Measurements from ENCODE around the gene PPP2R5E.

The PPP2R5E gene

DNA sequence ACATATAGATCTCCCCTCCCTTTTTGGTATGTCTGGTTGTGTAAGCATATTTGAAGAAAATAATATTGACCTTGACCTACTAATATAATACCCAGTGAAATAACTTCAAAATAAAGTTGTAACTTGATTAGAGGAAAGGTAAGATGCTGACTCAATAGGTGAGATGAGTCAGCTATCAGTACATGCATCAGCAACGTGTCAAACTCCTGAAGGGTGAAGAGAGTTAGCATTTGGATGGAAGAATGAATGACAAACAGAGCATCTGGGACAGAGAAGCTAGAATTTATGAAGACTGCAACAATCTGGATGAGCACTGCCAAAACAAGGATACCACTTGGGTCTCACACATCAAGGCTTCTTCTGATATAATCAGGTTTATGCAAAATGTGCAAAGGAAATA lies 74.9 kb downstream of the PPP2R5E start:
- DNase-seq, result peak in 1 of 5 donors; percentile 46

DNA sequence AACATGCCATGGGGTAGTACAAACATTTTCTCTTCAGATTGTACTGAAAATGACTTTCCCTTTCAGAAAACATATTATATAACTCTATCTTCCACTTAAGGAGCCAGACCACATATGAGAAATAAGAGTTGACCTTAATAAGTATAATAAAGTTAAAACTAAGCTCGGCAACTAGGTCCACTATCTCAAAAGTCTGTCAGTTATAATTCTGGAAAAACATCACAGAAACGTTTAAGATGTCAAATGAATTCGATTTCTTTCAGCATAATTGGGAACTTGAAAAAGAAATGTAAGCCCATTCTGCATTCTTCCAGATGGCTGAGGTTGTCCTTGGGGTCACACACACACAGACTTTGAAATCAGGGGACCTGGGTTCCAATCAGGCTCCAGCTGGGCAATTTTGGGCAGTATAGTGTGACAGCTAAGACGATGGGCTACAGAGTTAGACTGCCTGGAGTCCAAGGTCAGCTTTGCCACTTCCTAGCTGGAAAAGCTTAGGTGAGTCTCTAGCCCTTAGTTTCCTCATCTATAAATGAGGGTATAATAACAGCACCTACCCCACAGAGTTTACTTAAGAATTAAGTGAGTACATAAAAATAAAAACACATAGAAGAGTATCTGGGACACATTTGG lies 75.6 kb downstream of the PPP2R5E start:
- no peak for DNase-seq

DNA sequence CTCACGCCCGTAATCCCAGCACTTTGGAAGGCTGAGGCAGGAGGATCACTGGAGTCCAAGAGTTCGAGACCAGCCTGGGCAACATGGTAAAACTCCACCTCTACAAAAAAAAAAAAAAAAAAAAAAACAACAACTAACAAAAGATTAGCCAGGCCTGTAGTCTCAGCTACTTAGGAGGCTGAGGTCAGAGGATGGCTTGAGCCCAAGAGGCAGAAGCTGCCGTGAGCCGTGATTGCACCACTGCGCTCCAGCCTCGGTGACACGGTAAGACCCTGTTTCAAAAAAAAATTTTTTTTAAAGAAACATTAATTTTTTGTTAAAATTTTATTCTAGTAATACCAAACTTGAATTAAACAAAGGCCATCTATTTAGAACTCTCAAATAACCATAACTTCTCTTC lies 77.8 kb downstream of the PPP2R5E start:
- no peak for DNase-seq

DNA sequence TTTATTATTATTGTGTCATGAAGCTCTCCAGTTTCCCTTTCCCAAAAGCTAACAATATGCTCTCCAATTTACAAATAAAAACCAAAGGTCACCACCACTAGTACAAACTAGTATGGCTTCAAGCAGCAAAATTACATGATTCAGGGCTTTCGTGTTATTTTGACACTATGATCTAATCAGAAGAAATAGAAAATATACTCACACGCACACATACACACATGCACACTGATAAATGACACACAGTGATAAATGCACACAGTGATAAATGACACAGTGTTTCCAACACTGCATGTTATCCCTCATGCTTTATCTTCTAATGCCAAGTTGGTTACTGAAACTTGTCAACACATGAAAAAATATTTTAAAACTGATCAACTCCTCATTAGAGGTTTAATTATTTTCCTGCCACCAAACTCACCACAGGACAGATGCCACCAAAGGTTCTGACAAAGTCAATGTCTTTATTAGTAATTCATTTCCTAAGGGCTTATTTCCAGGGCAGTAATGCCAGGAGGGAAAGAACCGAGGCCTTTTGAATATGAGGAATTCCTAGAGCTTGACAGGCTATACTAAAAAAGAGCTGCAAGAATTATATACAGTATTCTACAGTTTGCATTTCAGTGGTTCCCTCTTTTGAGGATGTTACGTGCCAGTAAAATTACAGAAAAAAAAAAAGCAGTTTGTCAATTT lies 82.4 kb downstream of the PPP2R5E start:
- no peak for DNase-seq

DNA sequence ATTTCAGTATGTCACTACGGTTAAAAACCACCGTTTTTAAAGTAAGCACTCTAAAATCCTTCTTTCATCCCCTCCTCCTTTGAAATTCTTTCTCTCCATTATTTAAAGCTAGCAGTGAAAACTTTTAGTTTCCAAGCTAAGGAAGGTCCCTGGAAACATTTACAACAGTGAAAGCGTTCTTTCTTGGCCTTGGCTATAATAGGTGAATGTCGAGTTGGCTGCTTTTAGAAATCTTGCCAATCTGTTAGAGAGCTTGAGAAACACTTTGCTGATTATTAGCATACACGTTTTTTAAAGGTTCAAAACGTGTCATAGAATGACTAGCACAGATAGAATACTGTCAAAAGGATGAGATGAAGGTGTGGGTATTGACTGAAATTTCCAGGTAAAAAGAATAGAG lies 83.4 kb downstream of the PPP2R5E start:
- no peak for DNase-seq

DNA sequence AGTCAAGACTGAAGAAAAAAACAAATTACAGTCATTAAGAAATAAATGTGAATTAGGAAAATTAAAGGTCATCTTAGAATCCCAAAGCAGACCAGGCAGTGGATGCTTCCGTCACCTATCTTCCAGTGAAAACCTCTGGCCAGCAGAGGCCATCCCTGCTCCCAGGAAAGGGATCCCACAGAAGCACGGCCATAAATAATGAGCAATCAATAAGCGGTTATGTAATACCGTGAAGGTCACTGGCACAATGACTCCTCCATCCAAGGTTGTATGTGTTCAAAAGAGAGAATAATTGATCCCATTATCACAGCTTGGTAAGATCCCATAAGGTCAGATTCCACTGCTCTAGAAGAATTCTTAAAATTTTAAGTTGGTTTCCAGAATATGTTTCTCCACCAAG lies 85.7 kb downstream of the PPP2R5E start:
- no peak for DNase-seq

DNA sequence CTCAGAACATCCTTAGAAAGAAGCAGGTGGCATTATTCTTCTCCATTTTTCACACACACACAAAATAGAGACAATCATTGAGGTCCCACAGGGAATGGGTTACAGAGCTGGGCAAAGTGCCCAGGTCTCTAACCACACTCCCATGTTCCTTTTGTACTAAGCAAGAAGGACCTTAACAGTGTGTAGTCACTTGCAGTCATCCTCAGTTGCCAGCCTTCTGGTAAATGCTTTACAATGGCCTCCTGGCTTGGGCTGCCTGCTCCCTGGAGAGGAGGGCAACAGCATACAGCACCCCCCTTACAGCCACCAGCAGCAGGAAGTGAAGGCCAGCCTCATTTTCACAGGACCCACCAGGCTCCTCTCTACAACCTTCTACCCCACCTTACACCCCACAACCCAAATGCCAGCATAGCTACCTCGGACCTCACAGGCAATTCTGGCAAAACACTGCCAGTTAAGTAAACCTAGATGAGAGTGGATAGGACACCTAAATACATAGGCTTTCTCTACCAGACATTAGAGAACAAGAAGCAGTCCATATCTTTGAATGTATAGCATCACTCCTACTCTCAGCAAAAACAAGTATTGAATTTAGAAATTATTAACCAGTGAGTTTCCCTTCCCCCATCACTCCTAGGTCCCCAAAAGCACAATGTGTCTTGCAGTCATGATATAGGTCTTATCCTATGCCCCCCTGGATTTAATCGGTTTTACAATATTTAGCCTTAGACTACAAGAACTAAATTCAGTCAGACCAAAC lies 88.1 kb downstream of the PPP2R5E start:
- DNase-seq, result no peak

DNA sequence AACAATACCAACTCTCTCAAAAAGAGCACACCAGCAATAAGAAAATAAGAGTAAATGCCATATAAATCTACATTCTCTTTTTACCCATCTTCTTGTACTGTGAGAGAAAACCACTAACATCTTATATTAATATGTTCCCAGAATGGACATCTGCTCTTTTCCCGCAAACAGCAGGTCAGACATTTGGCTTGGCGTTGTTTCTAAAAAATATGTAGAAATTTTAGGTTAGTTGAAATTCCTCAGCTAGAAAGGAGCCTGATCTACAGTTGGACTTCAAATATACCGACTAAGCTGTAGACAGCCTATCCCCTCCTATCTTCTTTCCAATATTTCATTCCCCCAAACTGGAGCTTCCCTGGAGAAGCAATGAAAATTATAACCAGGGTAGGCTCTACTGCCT lies 88.7 kb downstream of the PPP2R5E start:
- no peak for DNase-seq

DNA sequence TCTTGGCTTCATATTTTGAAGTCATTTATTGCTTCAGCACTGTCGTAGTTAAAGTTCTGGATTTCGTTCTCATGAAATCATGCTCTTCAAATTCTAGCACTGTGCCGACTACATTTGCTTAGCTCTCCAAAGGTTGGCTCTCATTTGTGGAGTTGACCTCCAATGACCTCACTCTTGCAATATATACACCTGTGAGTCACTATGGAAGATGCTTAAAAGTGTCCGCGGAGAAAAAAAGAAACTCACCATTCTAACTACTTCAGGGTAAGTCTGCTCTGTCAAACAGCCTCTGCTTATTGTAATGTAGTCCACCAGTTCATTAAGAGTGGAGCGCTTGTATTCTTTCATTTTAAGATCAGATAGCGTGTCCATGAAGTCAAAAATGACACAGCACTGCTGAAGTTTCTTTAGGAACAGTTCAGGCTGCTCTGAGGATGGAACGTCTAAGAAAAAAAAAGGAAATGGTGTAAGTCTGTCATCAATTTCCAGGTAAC lies 89.7 kb downstream of the PPP2R5E start:
- DNase-seq, result no peak

DNA sequence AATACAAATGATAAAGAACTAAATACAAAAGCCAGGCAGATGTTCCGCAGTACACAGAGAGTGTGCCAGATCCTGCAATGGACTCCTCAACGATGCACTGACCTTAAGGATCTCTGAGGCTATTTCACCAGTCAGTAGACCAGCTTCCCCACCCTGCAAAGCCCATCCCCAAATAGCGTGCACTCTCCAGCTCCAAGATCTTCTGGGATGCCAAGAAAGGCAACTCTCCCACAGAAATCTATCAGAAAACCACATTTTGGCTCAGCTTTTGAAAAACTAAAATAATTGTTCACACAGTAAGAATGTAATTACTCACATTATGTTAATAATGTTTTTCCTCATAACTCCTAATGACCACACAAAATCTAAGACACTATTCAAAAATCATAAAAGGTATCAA lies 90.4 kb downstream of the PPP2R5E start:
- no peak for DNase-seq

DNA sequence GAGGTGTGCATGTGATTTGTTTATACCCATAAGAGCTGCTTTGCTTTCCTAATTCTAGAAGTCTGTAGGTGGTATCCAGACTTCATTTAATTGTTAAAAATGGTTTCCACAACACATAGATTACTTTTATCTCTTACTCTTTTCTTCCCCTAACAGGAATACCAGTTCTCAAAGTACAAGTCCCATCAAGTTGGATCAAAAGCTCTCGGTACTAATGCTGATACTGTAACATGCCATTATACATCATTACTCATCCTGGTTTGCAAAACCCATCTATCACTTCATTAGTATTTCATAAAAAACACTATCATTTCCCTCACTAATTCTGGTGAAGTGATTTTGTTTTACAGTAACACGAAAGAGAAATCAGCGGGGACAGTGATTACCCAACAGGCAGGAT lies 94.3 kb downstream of the PPP2R5E start:
- DNase-seq, result no peak

DNA sequence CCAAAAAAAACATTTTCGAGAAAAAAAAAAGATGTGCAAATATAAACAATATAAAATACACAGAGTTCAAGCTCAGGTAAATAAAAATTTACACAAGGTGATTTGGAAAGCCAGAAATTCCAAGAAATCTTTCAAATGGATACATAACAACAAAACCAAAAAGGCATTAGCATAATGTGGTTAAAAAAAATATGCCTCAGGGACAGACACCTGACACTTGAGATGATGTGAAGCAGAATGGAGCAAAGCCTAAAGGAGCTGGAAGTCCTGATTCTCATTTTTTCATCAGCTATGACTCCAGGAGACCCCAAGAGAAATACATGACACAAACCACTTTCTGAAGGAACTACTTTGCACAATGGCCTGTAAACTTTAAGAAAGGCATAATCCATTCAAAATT lies 98.6 kb downstream of the PPP2R5E start:
- no peak for DNase-seq

DNA sequence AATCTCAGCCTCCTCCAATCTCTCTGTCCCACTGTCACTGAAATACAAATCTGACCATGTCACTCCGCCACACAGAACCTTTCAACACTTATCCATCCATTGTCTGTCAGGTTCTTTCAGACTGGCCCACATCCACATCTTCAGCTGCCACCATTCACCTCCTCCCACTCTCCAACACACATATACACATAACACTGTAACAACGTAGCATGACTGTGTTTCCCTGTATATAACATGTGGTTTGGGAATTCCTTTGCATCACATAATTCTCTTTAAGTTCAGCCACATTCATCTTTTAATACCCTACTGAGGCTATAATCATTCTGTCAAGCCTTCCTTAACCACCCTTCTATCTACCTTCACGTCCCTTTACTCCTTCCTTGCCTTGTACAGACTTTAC lies 99.2 kb downstream of the PPP2R5E start:
- no peak for DNase-seq

DNA sequence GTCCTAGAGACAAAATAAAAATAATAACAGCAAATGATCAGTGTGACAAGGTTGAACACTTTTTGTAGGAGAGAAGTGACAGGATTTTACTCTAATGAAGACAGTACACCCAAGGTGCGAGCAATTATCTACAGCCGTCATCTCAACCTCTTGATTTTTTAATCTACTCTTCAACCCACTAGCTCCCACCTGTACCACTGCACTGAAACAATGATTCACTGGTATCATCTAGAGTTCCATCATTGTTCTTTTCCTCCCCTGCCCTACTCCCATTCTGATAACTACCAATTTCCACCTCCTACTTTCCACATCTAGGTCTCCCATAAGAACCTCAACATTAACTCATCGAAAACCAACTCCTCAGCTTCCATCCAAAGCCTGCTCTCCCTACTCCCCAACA lies 99.8 kb downstream of the PPP2R5E start:
- DNase-seq, result no peak

DNA sequence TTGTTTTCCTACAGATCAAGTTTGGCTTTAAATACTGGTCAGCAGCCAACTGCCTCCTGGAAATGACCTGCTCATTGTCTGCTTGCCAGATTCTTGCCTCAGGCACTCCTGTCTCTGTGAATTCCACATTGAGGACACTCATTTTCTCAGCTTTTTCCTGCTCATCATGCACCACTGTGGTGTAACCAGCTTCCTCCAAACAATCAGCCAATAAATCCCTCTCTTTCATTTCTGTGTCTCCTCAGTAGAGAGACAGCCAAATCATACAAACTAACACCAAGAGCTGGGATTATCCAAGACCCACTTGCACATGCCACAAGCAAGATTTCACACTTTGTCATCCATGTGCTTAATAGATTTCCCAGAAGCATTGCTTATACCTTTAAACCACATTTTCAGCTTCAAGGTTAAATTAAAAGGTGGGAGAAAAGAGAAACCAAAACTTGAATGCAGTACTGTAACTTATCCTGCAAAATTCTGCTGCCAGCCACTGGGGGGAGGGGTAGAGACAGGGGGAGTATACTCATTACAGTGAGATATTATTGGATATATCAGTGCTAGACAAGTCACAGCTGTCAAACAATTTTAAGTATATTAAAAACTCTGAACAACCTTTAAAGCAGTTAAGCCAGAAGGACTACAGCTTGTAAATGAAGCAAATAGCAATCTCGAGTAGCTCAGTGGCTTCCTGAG lies 105.0 kb downstream of the PPP2R5E start:
- peak in 2 of 5 donors; percentile 5 to 30 for DNase-seq

DNA sequence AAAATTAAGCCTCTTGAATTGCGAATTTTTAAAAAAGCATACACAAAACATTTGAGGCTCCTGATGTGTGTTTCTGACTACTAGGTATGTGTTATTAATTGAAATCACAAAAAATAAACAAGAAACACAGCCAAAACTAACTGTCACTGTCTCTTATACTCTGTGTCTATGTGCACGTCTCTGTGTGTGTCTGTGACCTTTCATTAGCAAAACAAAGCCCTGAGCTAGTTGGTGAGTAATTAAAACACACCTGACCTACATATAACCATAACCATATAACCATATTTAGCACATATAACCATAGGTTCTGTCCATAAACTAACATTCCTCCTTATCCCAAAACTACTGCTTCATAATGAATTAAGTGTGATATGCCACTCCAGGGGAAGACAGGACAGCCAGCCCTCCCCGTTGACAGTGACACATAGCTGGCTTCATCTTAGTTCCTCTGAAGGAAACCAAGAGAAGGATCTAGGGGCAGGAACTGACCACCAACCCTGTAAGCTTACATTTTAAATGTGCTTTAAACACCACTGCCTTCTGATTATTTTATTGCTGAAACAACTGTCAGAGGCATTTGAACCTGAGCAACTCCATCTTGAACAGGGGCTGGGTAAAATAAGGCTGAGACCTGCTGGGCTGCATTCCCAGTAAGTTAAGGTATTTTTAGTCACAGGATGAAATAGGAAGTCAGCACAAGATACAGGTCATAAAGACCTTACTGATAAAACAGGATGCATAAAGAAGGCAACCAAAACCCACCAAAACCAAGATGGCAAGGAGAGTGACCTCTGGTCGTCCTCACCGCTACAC lies 106.7 kb downstream of the PPP2R5E start:
- no peak for DNase-seq

DNA sequence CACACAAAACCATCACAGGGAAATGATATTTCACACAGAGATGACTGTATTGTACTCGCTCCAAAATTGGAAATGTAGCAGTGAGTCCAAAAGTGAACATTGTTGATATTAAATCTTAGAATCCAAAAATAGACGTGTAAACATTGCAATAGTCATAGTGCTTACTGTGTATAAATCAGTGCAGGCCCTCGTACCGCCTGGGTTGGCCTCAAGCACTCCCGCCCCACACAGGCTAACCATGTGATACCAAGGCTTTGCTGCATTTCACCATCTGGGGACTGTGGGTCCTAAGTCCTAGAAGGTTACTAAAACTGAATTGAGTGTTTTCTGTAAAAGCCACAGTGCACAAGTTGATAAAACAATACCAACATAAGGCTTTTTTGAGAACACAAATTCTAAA lies 107.3 kb downstream of the PPP2R5E start:
- no peak for DNase-seq

DNA sequence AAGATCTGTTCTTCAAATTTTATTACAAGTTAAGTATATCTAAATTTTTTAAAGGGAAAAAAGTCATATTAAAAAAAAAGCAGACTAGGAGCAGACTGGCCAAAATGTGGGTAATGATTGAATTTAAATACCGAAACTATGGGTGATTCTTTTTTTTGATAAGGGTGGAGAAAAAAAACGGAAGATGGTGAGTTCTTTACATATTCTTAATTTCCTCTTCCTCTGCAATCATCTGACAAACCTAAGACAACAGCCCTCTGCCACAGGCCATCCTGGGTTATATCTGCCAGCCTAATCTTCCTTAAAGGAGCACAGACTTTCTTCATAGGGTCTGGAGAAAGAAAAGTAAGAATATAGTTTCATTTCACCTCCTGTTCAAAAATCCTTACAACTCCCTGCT lies 108.0 kb downstream of the PPP2R5E start:
- DNase-seq, result no peak

DNA sequence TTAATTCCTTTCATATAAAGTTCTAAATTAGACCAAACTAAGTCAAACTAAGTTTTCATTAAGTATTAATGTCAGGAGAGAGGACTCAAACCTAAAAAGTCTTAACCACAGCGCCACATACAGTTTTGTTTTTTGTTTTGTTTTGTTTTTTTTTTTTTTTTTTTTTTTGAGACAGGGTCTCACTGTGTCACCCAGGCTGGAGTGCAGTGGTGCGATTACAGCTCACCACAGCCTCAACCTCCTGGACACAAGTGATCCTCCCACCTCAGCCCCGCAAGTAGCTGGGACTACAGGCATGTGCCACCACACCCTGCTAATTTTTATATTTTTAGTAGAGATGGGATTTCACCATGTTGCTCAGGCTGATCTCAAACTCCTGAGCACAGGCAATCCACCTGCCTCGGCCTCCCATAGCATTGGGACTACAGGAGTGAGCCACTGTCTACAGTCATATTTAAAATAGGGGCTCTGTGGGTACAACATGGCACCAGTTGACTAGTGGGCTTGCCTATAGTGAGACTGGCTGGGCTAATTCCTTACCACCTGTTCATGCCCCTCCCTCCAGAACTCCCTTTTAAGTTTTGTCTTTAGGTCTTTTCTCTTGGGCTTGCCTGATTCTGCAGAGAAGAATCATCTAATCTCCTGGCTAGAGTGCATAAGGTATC lies 110.2 kb downstream of the PPP2R5E start:
- no peak for DNase-seq

DNA sequence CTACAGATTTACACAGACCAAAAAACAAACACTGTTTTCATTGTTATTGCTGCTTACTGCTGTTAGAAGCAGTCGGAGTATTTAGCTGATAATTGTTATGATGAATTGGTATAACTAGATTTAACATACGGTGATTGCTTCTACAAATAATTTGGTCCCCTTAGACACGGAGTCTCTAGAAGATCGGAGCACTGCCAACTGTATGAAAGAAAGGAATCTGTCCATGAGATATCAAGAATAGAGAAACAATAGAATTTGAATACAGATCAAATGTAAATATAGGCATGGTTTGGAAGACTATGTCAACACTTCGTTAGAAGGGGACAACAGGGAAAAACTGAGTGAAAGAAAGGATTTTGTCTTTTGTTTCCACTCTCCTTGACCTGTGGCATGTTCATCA lies 110.9 kb downstream of the PPP2R5E start:
- no peak for DNase-seq

DNA sequence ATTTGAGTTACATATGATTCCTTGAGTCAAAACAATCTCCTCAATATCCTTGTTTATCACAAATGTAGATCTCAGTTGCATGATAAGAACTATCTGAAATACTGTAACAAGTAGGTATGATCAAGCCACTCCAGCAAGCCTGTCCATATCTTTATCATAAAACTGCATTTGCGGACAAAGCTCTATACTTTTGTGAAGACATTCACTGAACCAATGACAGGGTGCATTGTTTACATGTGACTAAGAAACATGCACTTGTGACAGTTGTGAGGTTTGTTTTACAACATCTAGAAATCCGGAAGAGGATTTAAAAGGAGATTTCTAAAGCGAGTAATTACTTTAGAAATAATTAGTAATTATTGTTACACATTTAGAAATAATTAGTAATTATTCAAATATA lies 111.7 kb downstream of the PPP2R5E start:
- DNase-seq, result no peak

DNA sequence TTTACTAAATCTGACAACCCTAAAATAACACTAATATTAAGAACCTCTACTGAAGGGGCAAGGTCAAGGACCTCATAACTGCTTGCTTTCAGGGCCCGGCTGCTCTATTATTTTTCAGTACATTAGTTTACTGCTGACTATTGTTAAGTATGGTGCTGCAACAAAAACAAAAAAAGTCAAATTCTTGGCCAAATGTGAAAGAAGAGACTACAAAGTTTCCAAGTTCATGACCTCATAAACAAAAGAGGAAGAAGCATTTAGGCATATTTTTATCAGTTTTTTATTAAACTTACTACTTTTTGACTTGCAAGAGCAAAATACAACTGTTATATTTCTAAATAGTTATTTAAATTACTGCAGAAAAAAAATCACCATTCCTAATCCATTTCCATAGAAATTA lies 114.7 kb downstream of the PPP2R5E start:
- no peak for DNase-seq

Data from T-helper 1 cell (primary cell).